ENCODE results near the gene MACROD2.
"Not testable (repeated sequence)": the region's sequence is repeated elsewhere in the genome, so short reads cannot be mapped to it uniquely, and the experiment has no call there.

The MACROD2 gene

GRCh38 chr20:15977758-15978157 lies 1982.4 kb downstream of the MACROD2 start:
- DNase-seq (ENCODE audit: low read depth), result no peak
- no peak overlapping the region for H3K4me3 ChIP-seq (ENCODE audit: low read length)
- TF ChIP-seq, protein P1, sequence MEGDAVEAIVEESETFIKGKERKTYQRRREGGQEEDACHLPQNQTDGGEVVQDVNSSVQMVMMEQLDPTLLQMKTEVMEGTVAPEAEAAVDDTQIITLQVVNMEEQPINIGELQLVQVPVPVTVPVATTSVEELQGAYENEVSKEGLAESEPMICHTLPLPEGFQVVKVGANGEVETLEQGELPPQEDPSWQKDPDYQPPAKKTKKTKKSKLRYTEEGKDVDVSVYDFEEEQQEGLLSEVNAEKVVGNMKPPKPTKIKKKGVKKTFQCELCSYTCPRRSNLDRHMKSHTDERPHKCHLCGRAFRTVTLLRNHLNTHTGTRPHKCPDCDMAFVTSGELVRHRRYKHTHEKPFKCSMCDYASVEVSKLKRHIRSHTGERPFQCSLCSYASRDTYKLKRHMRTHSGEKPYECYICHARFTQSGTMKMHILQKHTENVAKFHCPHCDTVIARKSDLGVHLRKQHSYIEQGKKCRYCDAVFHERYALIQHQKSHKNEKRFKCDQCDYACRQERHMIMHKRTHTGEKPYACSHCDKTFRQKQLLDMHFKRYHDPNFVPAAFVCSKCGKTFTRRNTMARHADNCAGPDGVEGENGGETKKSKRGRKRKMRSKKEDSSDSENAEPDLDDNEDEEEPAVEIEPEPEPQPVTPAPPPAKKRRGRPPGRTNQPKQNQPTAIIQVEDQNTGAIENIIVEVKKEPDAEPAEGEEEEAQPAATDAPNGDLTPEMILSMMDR (conservative IDR thresholded peaks at IDR 0.05; ENCODE audit: low read length), result no peak

- H3K4me3 ChIP-seq (ENCODE audit: low read length); DNase-seq (ENCODE audit: low read depth): not testable (repeated sequence)
These were observed 1990.4 kb downstream of the MACROD2 start for GRCh38 chr20:15985494-15986368.

DNA sequence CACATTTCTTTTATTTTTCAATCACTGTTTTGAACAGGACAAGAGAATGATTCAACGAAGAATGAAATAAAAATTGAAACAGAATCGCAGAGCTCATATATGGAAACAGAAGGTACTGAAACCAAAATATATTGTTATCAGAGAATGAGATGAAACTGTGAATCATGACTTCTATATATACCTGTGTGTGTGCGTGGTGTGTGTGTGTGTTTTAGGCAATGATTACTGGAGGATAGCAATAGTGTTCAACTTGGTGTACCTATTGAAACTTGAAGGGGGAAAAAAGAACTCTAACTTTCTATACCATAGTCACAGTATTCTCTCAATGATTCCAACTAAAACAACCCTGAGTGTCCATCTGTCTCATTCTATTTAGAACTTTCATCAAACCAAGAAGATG lies 1991.4 kb downstream of the MACROD2 start:
- TF ChIP-seq, protein P1 (conservative IDR thresholded peaks at IDR 0.05; ENCODE audit: low read length), result no peak
- DNase-seq (ENCODE audit: low read depth), result no peak
- H3K4me3 ChIP-seq (ENCODE audit: low read length), result no peak overlapping the region

DNA sequence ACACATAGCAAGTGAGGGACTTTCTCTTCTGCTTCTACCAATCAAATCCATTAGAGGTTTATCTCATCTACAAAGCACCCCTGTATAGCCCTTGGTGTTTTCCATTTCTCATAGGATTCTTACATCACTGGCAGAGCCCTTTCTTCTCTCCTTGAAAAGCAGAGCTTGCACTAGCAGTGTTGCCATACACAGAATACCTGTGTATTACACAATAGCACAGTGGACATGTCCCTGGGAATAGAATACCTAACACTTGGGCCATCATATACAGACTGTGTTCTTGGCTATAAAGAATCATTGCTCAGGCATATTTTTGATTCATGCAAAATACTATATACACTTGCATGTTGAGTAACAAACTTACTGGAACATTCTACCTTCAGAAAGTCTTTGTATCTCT lies 1996.0 kb downstream of the MACROD2 start:
- DNase-seq (ENCODE audit: low read depth), result no peak
- H3K4me3 ChIP-seq (ENCODE audit: low read length), result no peak overlapping the region
- TF ChIP-seq, protein P1 (conservative IDR thresholded peaks at IDR 0.05; ENCODE audit: low read length), result no peak

GRCh38 chr20:15992564-15992963 lies 1997.2 kb downstream of the MACROD2 start:
- TF ChIP-seq, protein P1 (conservative IDR thresholded peaks at IDR 0.05; ENCODE audit: low read length), result no peak
- no peak overlapping the region for H3K4me3 ChIP-seq (ENCODE audit: low read length)
- no peak for DNase-seq (ENCODE audit: low read depth)

GRCh38 chr20:16000112-16000511 lies 2004.8 kb downstream of the MACROD2 start:
- no peak overlapping the region for H3K4me3 ChIP-seq (ENCODE audit: low read length)
- DNase-seq (ENCODE audit: low read depth), result no peak
- TF ChIP-seq, protein P1 (conservative IDR thresholded peaks at IDR 0.05; ENCODE audit: low read length), result no peak

DNA sequence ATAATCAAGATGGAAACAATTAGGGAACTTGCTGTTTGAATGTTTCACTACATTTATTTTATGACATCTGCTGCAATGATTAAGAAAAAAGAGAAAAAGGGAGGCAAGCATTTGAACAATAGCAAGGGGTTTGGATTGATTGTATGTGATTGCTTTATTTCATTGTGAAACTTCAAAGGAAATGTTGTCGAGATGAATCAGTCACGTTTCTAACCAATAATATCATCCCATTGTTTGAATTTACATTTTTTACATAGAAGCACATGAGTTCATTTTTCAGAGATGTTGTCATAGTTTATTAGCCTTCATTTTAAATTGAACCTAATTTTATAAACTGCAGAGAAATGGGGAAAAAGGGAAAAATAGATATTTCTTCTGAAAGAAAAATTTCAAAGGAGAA lies 2006.0 kb downstream of the MACROD2 start:
- peak; percentile 6 for DNase-seq (ENCODE audit: low read depth)
- H3K4me3 ChIP-seq (ENCODE audit: low read length), result no peak overlapping the region
- TF ChIP-seq, protein P1 (conservative IDR thresholded peaks at IDR 0.05; ENCODE audit: low read length), result no peak
